HEK293 (cell line): ENCODE results near the gene HOXC11.

Experiments used
- CTCF ChIA-PET: fragments of 350-600 bp; formaldehyde crosslinking; extraction: SDS; loops from one replicate; lab custom pipeline; 2021; ENCODE audit warnings: antibody characterized with exemption; lab: Yijun Ruan, JAX
- POLR2A ChIA-PET: fragments of 300-600 bp; formaldehyde crosslinking; extraction: SDS; loops from one replicate; lab custom pipeline; 2020; ENCODE audit warnings: antibody characterized with exemption, inconsistent platforms; lab: Yijun Ruan, JAX
- H3K27ac ChIP-seq: fragments of 200-500 bp; sonication (Bioruptor generic); 2 replicates; pipeline ENCODE4 v1.5.1; 2014; ENCODE audit warnings: low read depth, low read length, control low read depth, inconsistent platforms; ENCODE audit errors: extremely low read depth
- H3K36me3 ChIP-seq, 2 experiments: fragments of 200-500 bp in 1 of 2; sonication (Bioruptor generic) in 1 of 2; 1 replicate in 1 of 2; 2 replicates in 1 of 2; pipeline ENCODE4 v1.5.1; 2014 to 2017; ENCODE audit warnings: inconsistent platforms in 2 of 2, low read length in 2 of 2; ENCODE audit not compliant: control insufficient read depth in 2 of 2, insufficient read depth in 1 of 2
- H3K4me1 ChIP-seq: fragments of 200-500 bp; sonication (Bioruptor generic); 2 replicates; pipeline ENCODE4 v1.5.1; 2014; ENCODE audit warnings: mild to moderate bottlenecking, low read length, inconsistent platforms; ENCODE audit not compliant: control insufficient read depth, insufficient read depth
- H3K4me3 ChIP-seq: 2 replicates; pipeline ENCODE4 v1.5.1; 2011; ENCODE audit warnings: low read depth, mild to moderate bottlenecking, control low read depth, low read length, moderate library complexity
- H3K9me3 ChIP-seq: fragments of 200-500 bp; sonication (Bioruptor generic); 2 replicates; pipeline ENCODE4 v1.5.1; 2014; ENCODE audit warnings: low read depth, low read length, inconsistent platforms; ENCODE audit not compliant: control insufficient read depth, insufficient read depth
- AEBP2 ChIP-seq: fragments of 450-650 bp; formaldehyde crosslinking; IDR thresholded peaks from 2 replicates; pipeline ENCODE4 v1.5.1; 2016; ENCODE audit warnings: missing biosample characterization, missing genetic modification characterization, borderline replicate concordance
- BCL11A ChIP-seq: fragments of 450-650 bp; formaldehyde crosslinking; IDR thresholded peaks from 2 replicates; pipeline ENCODE4 v1.5.1; 2016; ENCODE audit warnings: low read depth, missing biosample characterization, missing genetic modification characterization
- EGR2 ChIP-seq: fragments of 450-650 bp; formaldehyde crosslinking; IDR thresholded peaks from 2 replicates; pipeline ENCODE4 v1.5.1; 2016; ENCODE audit warnings: low read depth, missing biosample characterization, missing genetic modification characterization
- INSM2 ChIP-seq: fragments of 450-650 bp; formaldehyde crosslinking; IDR thresholded peaks from 2 replicates; pipeline ENCODE4 v1.5.1; 2016; ENCODE audit warnings: missing biosample characterization, missing genetic modification characterization
- PBX3 ChIP-seq: sonication (generic); formaldehyde crosslinking; IDR thresholded peaks from 2 replicates; pipeline ENCODE4 v1.8.1; 2022; ENCODE audit warnings: mild to moderate bottlenecking, moderate library complexity, missing genetic modification reagents
- PRDM1 ChIP-seq: fragments of 450-650 bp; formaldehyde crosslinking; IDR thresholded peaks from 2 replicates; pipeline ENCODE4; 2016; ENCODE audit warnings: missing biosample characterization, missing genetic modification characterization
- ZBTB17 ChIP-seq: fragments of 450-650 bp; formaldehyde crosslinking; IDR thresholded peaks from 2 replicates; pipeline ENCODE4 v1.5.1; 2016; ENCODE audit warnings: missing biosample characterization, missing genetic modification characterization
- ZFHX2 ChIP-seq: fragments of 450-650 bp; formaldehyde crosslinking; conservative IDR thresholded peaks from 2 replicates; pipeline ENCODE4 v1.5.1; 2016; ENCODE audit warnings: missing biosample characterization, missing genetic modification characterization
- ZFP41 ChIP-seq: fragments of 450-650 bp; formaldehyde crosslinking; IDR thresholded peaks from 2 replicates; pipeline ENCODE4 v1.5.1; 2016; ENCODE audit warnings: missing biosample characterization, missing genetic modification characterization, borderline replicate concordance
- ZFP69B ChIP-seq: fragments of 450-650 bp; formaldehyde crosslinking; IDR thresholded peaks from 2 replicates; pipeline ENCODE4 v1.5.1; 2016; ENCODE audit warnings: missing biosample characterization, missing genetic modification characterization
- ZNF133 ChIP-seq: fragments of 450-650 bp; formaldehyde crosslinking; IDR thresholded peaks from 2 replicates; pipeline ENCODE4 v1.5.1; 2016; ENCODE audit warnings: missing biosample characterization, missing genetic modification characterization
- ZNF324 ChIP-seq: fragments of 450-650 bp; formaldehyde crosslinking; IDR thresholded peaks from 2 replicates; pipeline ENCODE4 v1.5.1; 2016; ENCODE audit warnings: missing biosample characterization, missing genetic modification characterization
- ZNF501 ChIP-seq: fragments of 450-650 bp; formaldehyde crosslinking; IDR thresholded peaks from 2 replicates; pipeline ENCODE4 v1.5.1; 2016; ENCODE audit warnings: missing biosample characterization, missing genetic modification characterization
- ZNF530 ChIP-seq: fragments of 450-650 bp; formaldehyde crosslinking; IDR thresholded peaks from 2 replicates; pipeline ENCODE4 v1.5.1; 2016; ENCODE audit warnings: low read depth, missing biosample characterization, missing genetic modification characterization
- ZNF600 ChIP-seq: fragments of 450-650 bp; formaldehyde crosslinking; IDR thresholded peaks from 2 replicates; pipeline ENCODE4 v1.5.1; 2016; ENCODE audit warnings: missing biosample characterization, missing genetic modification characterization
- ZNF639 ChIP-seq: fragments of 450-650 bp; formaldehyde crosslinking; IDR thresholded peaks from 2 replicates; pipeline ENCODE4 v1.5.1; 2016; ENCODE audit warnings: missing biosample characterization, missing genetic modification characterization
- ZNF692 ChIP-seq: fragments of 450-650 bp; formaldehyde crosslinking; IDR thresholded peaks from 2 replicates; pipeline ENCODE4 v1.5.1; 2016; ENCODE audit warnings: missing biosample characterization, missing genetic modification characterization
- ZNF747 ChIP-seq: fragments of 450-650 bp; formaldehyde crosslinking; IDR thresholded peaks from 2 replicates; pipeline ENCODE4 v1.5.1; 2016; ENCODE audit warnings: missing biosample characterization, missing genetic modification characterization

HOXC11 gene

DNA sequence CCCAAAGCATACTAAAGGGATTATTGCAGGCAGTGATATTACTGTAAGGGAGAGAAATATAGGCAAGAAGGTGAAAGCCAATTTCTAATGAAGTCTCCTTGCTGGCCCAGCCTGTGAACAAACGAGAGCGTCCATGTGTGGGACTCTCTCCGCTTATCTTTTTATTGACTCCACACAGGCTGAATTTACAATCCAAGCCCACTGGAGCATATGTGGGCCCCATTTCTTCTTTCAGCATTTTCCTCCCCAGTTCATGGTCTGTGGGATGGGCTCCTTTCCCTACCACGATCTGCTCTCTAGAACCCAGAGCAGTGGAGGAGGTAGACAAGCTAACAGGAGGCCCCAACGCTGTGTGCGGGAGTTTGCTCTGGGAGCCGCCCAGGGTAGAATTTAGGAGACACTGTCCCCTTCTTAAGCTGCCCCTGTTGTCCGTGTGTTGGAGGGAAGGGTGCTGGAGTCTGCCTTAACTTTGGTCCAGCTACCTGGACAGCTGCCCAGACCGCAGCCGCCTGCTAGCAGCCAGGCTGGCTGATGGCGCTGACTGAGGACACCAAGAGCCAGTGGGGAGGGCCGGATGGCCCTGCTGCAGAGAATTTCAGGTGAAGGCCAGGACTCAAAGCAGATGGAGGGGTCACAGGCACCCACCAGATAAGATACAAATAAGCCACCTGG, 3.2 kb upstream of the HOXC11 start:
- no peaks in the 10 kb centered on the region for H3K36me3 ChIP-seq
- no peak for TF ChIP-seq ZFP41 (tag by site-specific recombination)
- TF ChIP-seq ZNF600 (tag by site-specific recombination) = 0 out of 2 replicates have a peak, but pooled peaks have one; percentile 59
- TF ChIP-seq AEBP2 (tag by site-specific recombination) = no peak
- TF ChIP-seq ZNF133 = peak; percentile 70
- 0 out of 2 replicates have a peak, but pooled peaks have one; percentile 60 for TF ChIP-seq ZFP69B
- TF ChIP-seq ZNF692 (tag by site-specific recombination) = peak; percentile 73
- TF ChIP-seq BCL11A (tag by site-specific recombination) = 0 out of 2 replicates have a peak, but pooled peaks have one; percentile 1
- TF ChIP-seq PRDM1 (tag by site-specific recombination) = peak; percentile 82
- no peak for TF ChIP-seq ZNF639 (tag by site-specific recombination)
- TF ChIP-seq ZBTB17 = peak; percentile 53; the same call in 1 of the 2 replicates
- TF ChIP-seq ZFHX2 (tag by site-specific recombination) = peak; percentile 59
- no peak for TF ChIP-seq PBX3 (CRISPR knock-in tag)
- peak; percentile 52; the same call in 1 of the 2 replicates for TF ChIP-seq EGR2 (tag by site-specific recombination)
- no peak for TF ChIP-seq ZNF530 (tag by site-specific recombination)
- TF ChIP-seq, all 188 proteins: peak for 9
- CTCF ChIA-PET = interaction anchor here (0.6 to 1.2 kb wide), 6 partner anchors 8 to 403 kb away, joined by 3 to 5 read pairs (median 4); no protein-coding TSS in a partner anchor
- H3K27ac ChIP-seq = peak overlapping the region; percentile 94
- H3K4me1 ChIP-seq = peaks cover 70% of the 10 kb centered on the region
- POLR2A ChIA-PET = no interaction called here
- no peaks in the 10 kb centered on the region for H3K9me3 ChIP-seq
- no peak overlapping the region for H3K4me3 ChIP-seq

DNA sequence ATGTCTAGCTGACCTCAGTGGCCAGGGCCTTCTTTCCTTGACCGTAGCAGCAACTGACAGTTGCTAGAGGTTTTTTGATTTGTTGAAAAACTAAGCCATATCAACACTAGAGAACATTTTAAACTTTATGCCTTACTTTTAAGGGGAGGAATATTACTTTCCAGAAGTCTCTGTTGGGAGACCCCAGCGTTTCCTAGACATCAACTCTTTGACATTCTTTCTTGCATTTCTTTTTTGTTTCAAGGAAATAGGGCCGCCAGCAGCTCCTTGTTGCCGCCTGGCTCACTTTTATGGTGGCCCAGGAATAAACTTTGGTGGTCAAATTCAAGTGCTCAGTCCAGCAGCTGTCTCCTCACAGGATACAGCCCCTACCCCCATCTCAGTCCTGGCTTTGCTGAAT, 2.5 kb upstream of the HOXC11 start:
- Histone ChIP-seq H3K36me3 (no peaks in the 10 kb centered on the region), H3K27ac (no peak overlapping the region; the same call in 1 of the 2 replicates), H3K9me3 (no peaks in the 10 kb centered on the region), H3K4me3 (no peak overlapping the region), H3K4me1 (peaks cover 63% of the 10 kb centered on the region)
- TF ChIP-seq ZNF600 (tag by site-specific recombination) (no peak), ZNF324 (tag by site-specific recombination) (no peak), ZNF747 (tag by site-specific recombination) (no peak), ZNF501 (tag by site-specific recombination) (no peak), ZFP69B (no peak), ZFHX2 (tag by site-specific recombination) (no peak), INSM2 (tag by site-specific recombination) (no peak)
- CTCF ChIA-PET = interaction anchor here (0.5 to 1.2 kb wide), 6 partner anchors 9 to 474 kb away, joined by 3 to 4 read pairs (median 3); no protein-coding TSS in a partner anchor
- POLR2A ChIA-PET = no interaction called here
